AG10803 (cell line): ENCODE measurements around the gene NPSR1.
A peak's percentile ranks its signal among the peaks of the same experiment; 100 is the strongest.

Source experiments
- DNase-seq: peaks from one replicate; pipeline ENCODE4 v3.0.0; 2010; ENCODE audit warnings: low read depth
- H3K4me3 ChIP-seq: 2 replicates; pipeline ENCODE4 v1.5.1; 2011; ENCODE audit warnings: mild to moderate bottlenecking, low read length, control low read depth
- CTCF ChIP-seq: conservative IDR thresholded peaks from 2 replicates; pipeline ENCODE4 v1.5.1; 2011; ENCODE audit warnings: mild to moderate bottlenecking, low read length, control low read depth, inconsistent platforms

NPSR1 gene

GRCh38 chr7:34761627-34762026 lies 103.6 kb downstream of the NPSR1 start:
- DNase-seq: peak; percentile 3
- no peak for TF ChIP-seq CTCF
- no peak overlapping the region for H3K4me3 ChIP-seq

GRCh38 chr7:34762764-34763163 lies 104.7 kb downstream of the NPSR1 start:
- H3K4me3 ChIP-seq: no peak overlapping the region
- TF ChIP-seq CTCF: no peak
- DNase-seq: no peak

- no peak for TF ChIP-seq CTCF
- DNase-seq: peak; percentile 4
- no peak overlapping the region for H3K4me3 ChIP-seq
These were observed 114.4 kb downstream of the NPSR1 start for GRCh38 chr7:34772296-34772938.

- no peak for DNase-seq
- H3K4me3 ChIP-seq: no peak overlapping the region
- no peak for TF ChIP-seq CTCF
These were observed 118.8 kb downstream of the NPSR1 start for GRCh38 chr7:34776748-34777358.

GRCh38 chr7:34780546-34780945 lies 122.5 kb downstream of the NPSR1 start:
- TF ChIP-seq CTCF: no peak
- DNase-seq: no peak
- H3K4me3 ChIP-seq: no peak overlapping the region

GRCh38 chr7:34787586-34787985 lies 129.6 kb downstream of the NPSR1 start:
- no peak for DNase-seq
- TF ChIP-seq CTCF: no peak
- H3K4me3 ChIP-seq: no peak overlapping the region

GRCh38 chr7:34806831-34807230 lies 148.8 kb downstream of the NPSR1 start:
- no peak overlapping the region for H3K4me3 ChIP-seq
- DNase-seq: no peak
- no peak for TF ChIP-seq CTCF
